PFSK-1 (cell line): Measurements from ENCODE around the gene COPRS.

Experiments
- FOXP2 ChIP-seq: optimal IDR thresholded peaks from 2 replicates; pipeline ENCODE3; 2011; ENCODE audit warnings: borderline replicate concordance, control low read depth, inconsistent platforms; ENCODE audit not compliant: insufficient read depth; ENCODE audit errors: extremely low read length, extremely low read depth
- POLR2AphosphoS5 ChIP-seq: IDR thresholded peaks from 2 replicates; pipeline ENCODE4 v1.6.1; 2012; ENCODE audit warnings: low read depth, mild to moderate bottlenecking, control low read depth, low read length, moderate library complexity

GRCh38 chr17:31825961-31826691, 32.9 kb downstream of the COPRS start:
- peak; percentile 63 for TF ChIP-seq FOXP2
- no peak for TF ChIP-seq POLR2AphosphoS5
